ENCODE measurements around the gene CPLANE1. TPM values are rescaled to one million over a fixed set of nuclear protein-coding genes. Genes with fewer than 3 reads are reported as not detected.

Gene CPLANE1
- total and polyA plus RNA-seq, 9 of the 15 experiments (the other 6 are each of a cell fraction or from before 2014, with no cell fraction given) = under 0.01 to 0.27 (median 0.08) TPM; not detected in 2

GRCh38 chr5:37207802-37208201 is 41.4 kb downstream of the CPLANE1 start:
- CTCF ChIA-PET (ENCODE audit: low intra/inter-chr PET ratio) = no interaction called here
- TF ChIP-seq HOXB6 (CRISPR knock-in tag; IDR thresholded peaks at IDR 0.05; ENCODE audit: borderline replicate concordance) (no peak), IRF9 (tag; IDR thresholded peaks at IDR 0.05) (no peak), CBFA2T2 (conservative IDR thresholded peaks at IDR 0.05) (peak; percentile 47), ZNF274 (IDR thresholded peaks at IDR 0.05; ENCODE audit: borderline replicate concordance, low read depth, low read length) (no peak), SLC30A9 (CRISPR knock-in tag; IDR thresholded peaks at IDR 0.05) (no peak), ZNF764 (CRISPR knock-in tag; IDR thresholded peaks at IDR 0.05; ENCODE audit: low read depth) (no peak), VEZF1 (CRISPR knock-in tag; IDR thresholded peaks at IDR 0.05) (no peak), ZNF174 (CRISPR knock-in tag; IDR thresholded peaks at IDR 0.05) (no peak), NR2F6 (CRISPR knock-in tag; IDR thresholded peaks at IDR 0.05) (no peak), NFYB (IDR thresholded peaks at IDR 0.05; ENCODE audit: extremely low read depth, insufficient read length) (no peak), USF2 (CRISPR knock-in tag; IDR thresholded peaks at IDR 0.05) (0 out of 2 replicates have a peak, but pooled peaks have one; percentile 17), ASH1L (IDR thresholded peaks at IDR 0.05; ENCODE audit: borderline replicate concordance, low read depth, partially characterized antibody) (no peak), BACH1 (tag; IDR thresholded peaks at IDR 0.05) (no peak), PCBP1 (IDR thresholded peaks at IDR 0.05; ENCODE audit: low read depth, low read length, poor library complexity, severe bottlenecking) (no peak), CBX1 (IDR thresholded peaks at IDR 0.05; ENCODE audit: low read depth) (no peak), TOE1 (IDR thresholded peaks at IDR 0.05; ENCODE audit: borderline replicate concordance) (peak; percentile 88), TOE1 (CRISPR knock-in tag; IDR thresholded peaks at IDR 0.05; ENCODE audit: borderline replicate concordance, low read depth) (no peak), RAD51 (IDR thresholded peaks at IDR 0.05; ENCODE audit: borderline replicate concordance, low read depth) (peak; percentile 78), ID3 (CRISPR knock-in tag; IDR thresholded peaks at IDR 0.05) (no peak), ID3 (tag; IDR thresholded peaks at IDR 0.05) (no peak), ZNF79 (CRISPR knock-in tag; IDR thresholded peaks at IDR 0.05; ENCODE audit: low read depth) (no peak)

More at GRCh38 chr5:37207802-37208201, 41.4 kb downstream of the CPLANE1 start:
- FAIRE-seq (no peak), ATAC-seq (no peak), DNase-seq (ENCODE audit: extremely low read depth in 1 of 4, low spot score in 3 of 4) (no peak)
- Histone ChIP-seq H3K79me2 (ENCODE audit: control insufficient read depth, insufficient read depth, low read length) (no peaks in the 10 kb centered on the region), H3K4me2 (ENCODE audit: insufficient read depth, low read length) (no peak overlapping the region), H2AFZ (ENCODE audit: low read depth, low read length) (no peak overlapping the region), H3K27me3 (ENCODE audit: control insufficient read depth in 2 of 2, insufficient read depth in 2 of 2, low read length in 2 of 2) (peaks cover 33 to 42% of the 10 kb centered on the region in 2 experiments), H4K20me1 (replicated peaks; ENCODE audit: control insufficient read depth, insufficient read depth, low read length) (no peaks in the 10 kb centered on the region), H3K27ac (ENCODE audit: extremely low read depth, low read depth, low read length) (no peak overlapping the region), H3K9me1 (ENCODE audit: control insufficient read depth, insufficient read depth, low read length) (no peaks in the 10 kb centered on the region), H3K4me1 (replicated peaks in 1 of 2; ENCODE audit: control insufficient read depth in 2 of 2, insufficient read depth in 2 of 2, low read length in 2 of 2) (peaks cover 0 to 6% of the 10 kb centered on the region in 2 experiments; a peak in 2 of 5 replicates), H3K4me3 (no peak overlapping the region), H3K9ac (ENCODE audit: insufficient read depth in 1 of 2, low read depth in 2 of 2, low read length in 2 of 2) (no peak overlapping the region), H3K9me3 (replicated peaks; ENCODE audit: control insufficient read depth, insufficient read depth, low read depth, low read length) (no peaks in the 10 kb centered on the region), H3K36me3 (ENCODE audit: control insufficient read depth, insufficient read depth, low read length) (no peaks in the 10 kb centered on the region)
- POLR2A ChIA-PET = interaction anchor here (0.9 kb wide), 1 partner anchor 9 kb away, joined by 3 read pairs; no protein-coding TSS in a partner anchor
- in situ Hi-C loops (cut with MboI) = no loop called here
- WGBS (ENCODE audit: insufficient coverage, low coverage, missing lambda C conversion rate) = 0% methylated on average over 3 of the region's 3 CpGs
- BruUV-seq (replicated peaks) = no TSS peak
- intact Hi-C loops (cut with micrococcal nuclease) = no loop called here
